HCT116 (cell line): ENCODE results near the gene TEKT5.

Source experiments
- EZH2 ChIP-seq: fragments of 200-600 bp; sonication (generic); IDR thresholded peaks from 2 replicates; pipeline ENCODE4 v1.6.1; 2017; ENCODE audit warnings: antibody characterized with exemption, mixed run types
- EZH2phosphoT487 ChIP-seq: fragments of 200-600 bp; IDR thresholded peaks from 2 replicates; pipeline ENCODE4 v1.6.1; 2018; ENCODE audit warnings: antibody characterized with exemption, borderline replicate concordance
- FOSL1 ChIP-seq: IDR thresholded peaks from 2 replicates; pipeline ENCODE4 v1.6.1; 2012; ENCODE audit warnings: low read depth
- POLR2A ChIP-seq: IDR thresholded peaks from 2 replicates; pipeline ENCODE4 v1.7.0; 2011; ENCODE audit warnings: borderline replicate concordance; ENCODE audit not compliant: insufficient read depth, insufficient read length; ENCODE audit errors: extremely low read depth
- POLR2AphosphoS5 ChIP-seq: IDR thresholded peaks from 2 replicates; pipeline ENCODE4 v1.6.1; 2011; ENCODE audit warnings: mild to moderate bottlenecking, low read depth, low read length, moderate library complexity
- SIN3A ChIP-seq: IDR thresholded peaks from 2 replicates; pipeline ENCODE4 v1.6.1; 2012; ENCODE audit warnings: low read depth
- SP1 ChIP-seq: IDR thresholded peaks from 2 replicates; pipeline ENCODE4 v1.6.1; 2012; ENCODE audit warnings: low read depth
- TCF7L2 ChIP-seq: IDR thresholded peaks from 2 replicates; pipeline ENCODE4 v1.7.0; 2011; ENCODE audit warnings: borderline replicate concordance, inconsistent platforms; ENCODE audit not compliant: insufficient read depth, insufficient read length; ENCODE audit errors: extremely low read depth
- ZBTB33 ChIP-seq: IDR thresholded peaks from 2 replicates; pipeline ENCODE4 v1.6.1; 2011; ENCODE audit warnings: mild to moderate bottlenecking, low read length, moderate library complexity; ENCODE audit not compliant: insufficient replicate concordance; ENCODE audit errors: extremely low read depth
- ZNF274 ChIP-seq: fragments of 200-500 bp; sonication (Bioruptor generic); IDR thresholded peaks from 2 replicates; pipeline ENCODE4 v1.6.1; 2014; ENCODE audit warnings: mild to moderate bottlenecking, low read depth, low read length, inconsistent platforms
- TF ChIP-seq, protein P1 (sequence below), 3 experiments: fragments of 200-600 bp in 1 of 3; sonication (generic) in 1 of 3; IDR thresholded peaks in 2 of 3; conservative IDR thresholded peaks in 1 of 3; 2 replicates each; pipeline ENCODE4 v1.5.1; 2012 to 2017; ENCODE audit warnings: low read depth in 2 of 3, low read length in 2 of 3, antibody characterized with exemption in 1 of 3, borderline replicate concordance in 1 of 3, control low read depth in 1 of 3, mild to moderate bottlenecking in 1 of 3, mixed read lengths in 1 of 3, mixed run types in 1 of 3, moderate library complexity in 1 of 3; ENCODE audit not compliant: insufficient read depth in 1 of 3
- TF ChIP-seq, protein P2 (sequence below): IDR thresholded peaks from 2 replicates; pipeline ENCODE4 v1.6.1; 2012
- TF ChIP-seq, protein P3 (sequence below): IDR thresholded peaks from 2 replicates; pipeline ENCODE4 v1.6.1; 2012; ENCODE audit warnings: low read depth
- TF ChIP-seq, protein P4 (sequence below): IDR thresholded peaks from 2 replicates; pipeline ENCODE4 v1.6.1; 2012

DNA sequence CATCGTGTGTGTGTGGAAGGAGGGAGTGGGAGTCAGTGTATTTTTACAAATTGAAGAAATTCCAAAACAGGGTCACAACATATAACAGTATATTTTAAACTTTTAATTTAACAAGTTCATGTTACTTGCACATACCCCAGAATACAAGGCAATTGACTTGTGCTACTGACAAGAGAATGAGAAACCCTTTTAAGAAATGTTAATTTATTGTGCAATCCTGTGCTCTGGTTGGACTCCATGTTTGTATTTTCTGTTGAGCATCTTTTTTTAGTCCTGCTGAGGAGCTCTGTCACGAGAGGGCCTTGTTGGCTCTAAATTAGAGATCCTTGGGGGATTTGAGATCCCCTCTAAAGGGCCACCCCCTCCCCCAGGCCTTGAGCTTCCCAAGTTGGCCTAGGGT is 113.2 kb downstream of the TEKT5 start:
- TF ChIP-seq, protein P1, sequence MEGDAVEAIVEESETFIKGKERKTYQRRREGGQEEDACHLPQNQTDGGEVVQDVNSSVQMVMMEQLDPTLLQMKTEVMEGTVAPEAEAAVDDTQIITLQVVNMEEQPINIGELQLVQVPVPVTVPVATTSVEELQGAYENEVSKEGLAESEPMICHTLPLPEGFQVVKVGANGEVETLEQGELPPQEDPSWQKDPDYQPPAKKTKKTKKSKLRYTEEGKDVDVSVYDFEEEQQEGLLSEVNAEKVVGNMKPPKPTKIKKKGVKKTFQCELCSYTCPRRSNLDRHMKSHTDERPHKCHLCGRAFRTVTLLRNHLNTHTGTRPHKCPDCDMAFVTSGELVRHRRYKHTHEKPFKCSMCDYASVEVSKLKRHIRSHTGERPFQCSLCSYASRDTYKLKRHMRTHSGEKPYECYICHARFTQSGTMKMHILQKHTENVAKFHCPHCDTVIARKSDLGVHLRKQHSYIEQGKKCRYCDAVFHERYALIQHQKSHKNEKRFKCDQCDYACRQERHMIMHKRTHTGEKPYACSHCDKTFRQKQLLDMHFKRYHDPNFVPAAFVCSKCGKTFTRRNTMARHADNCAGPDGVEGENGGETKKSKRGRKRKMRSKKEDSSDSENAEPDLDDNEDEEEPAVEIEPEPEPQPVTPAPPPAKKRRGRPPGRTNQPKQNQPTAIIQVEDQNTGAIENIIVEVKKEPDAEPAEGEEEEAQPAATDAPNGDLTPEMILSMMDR (IDR thresholded peaks at IDR 0.05 in 2 of 3, conservative IDR thresholded peaks at IDR 0.05 in 1 of 3; ENCODE audit: borderline replicate concordance in 1 of 3, insufficient read depth in 1 of 3, low read depth in 2 of 3, low read length in 2 of 3) = no peak
- TF ChIP-seq, protein P2, sequence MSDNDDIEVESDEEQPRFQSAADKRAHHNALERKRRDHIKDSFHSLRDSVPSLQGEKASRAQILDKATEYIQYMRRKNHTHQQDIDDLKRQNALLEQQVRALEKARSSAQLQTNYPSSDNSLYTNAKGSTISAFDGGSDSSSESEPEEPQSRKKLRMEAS = no peak
- TF ChIP-seq FOSL1 = no peak
- no peak for TF ChIP-seq POLR2AphosphoS5
- no peak for TF ChIP-seq SP1
- TF ChIP-seq POLR2A = no peak
- TF ChIP-seq ZNF274 = no peak
- TF ChIP-seq, protein P3, sequence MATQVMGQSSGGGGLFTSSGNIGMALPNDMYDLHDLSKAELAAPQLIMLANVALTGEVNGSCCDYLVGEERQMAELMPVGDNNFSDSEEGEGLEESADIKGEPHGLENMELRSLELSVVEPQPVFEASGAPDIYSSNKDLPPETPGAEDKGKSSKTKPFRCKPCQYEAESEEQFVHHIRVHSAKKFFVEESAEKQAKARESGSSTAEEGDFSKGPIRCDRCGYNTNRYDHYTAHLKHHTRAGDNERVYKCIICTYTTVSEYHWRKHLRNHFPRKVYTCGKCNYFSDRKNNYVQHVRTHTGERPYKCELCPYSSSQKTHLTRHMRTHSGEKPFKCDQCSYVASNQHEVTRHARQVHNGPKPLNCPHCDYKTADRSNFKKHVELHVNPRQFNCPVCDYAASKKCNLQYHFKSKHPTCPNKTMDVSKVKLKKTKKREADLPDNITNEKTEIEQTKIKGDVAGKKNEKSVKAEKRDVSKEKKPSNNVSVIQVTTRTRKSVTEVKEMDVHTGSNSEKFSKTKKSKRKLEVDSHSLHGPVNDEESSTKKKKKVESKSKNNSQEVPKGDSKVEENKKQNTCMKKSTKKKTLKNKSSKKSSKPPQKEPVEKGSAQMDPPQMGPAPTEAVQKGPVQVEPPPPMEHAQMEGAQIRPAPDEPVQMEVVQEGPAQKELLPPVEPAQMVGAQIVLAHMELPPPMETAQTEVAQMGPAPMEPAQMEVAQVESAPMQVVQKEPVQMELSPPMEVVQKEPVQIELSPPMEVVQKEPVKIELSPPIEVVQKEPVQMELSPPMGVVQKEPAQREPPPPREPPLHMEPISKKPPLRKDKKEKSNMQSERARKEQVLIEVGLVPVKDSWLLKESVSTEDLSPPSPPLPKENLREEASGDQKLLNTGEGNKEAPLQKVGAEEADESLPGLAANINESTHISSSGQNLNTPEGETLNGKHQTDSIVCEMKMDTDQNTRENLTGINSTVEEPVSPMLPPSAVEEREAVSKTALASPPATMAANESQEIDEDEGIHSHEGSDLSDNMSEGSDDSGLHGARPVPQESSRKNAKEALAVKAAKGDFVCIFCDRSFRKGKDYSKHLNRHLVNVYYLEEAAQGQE = no peak
- no peak for TF ChIP-seq TCF7L2
- TF ChIP-seq, protein P4, sequence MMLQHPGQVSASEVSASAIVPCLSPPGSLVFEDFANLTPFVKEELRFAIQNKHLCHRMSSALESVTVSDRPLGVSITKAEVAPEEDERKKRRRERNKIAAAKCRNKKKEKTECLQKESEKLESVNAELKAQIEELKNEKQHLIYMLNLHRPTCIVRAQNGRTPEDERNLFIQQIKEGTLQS = no peak
- TF ChIP-seq ZBTB33 = no peak
- TF ChIP-seq SIN3A = no peak
- no peak for TF ChIP-seq EZH2phosphoT487
- no peak for TF ChIP-seq EZH2
